NCI-H128 (cell line): ENCODE measurements around the gene CARS2.

Source experiments
- DNase-seq: peaks from one replicate; lab custom pipeline; 2025; ENCODE audit not compliant: unreplicated experiment; lab: John Stamatoyannopoulos, UW

CARS2 gene

GRCh38 chr13:110653271-110653670, 52.6 kb downstream of the CARS2 start:
- no peak for DNase-seq

- no peak for DNase-seq
These were observed 53.2 kb downstream of the CARS2 start for GRCh38 chr13:110652764-110653163.

GRCh38 chr13:110652231-110652730, 53.6 kb downstream of the CARS2 start:
- no peak for DNase-seq

GRCh38 chr13:110651726-110652230, 54.1 kb downstream of the CARS2 start:
- DNase-seq, result no peak

GRCh38 chr13:110651271-110651670, 54.6 kb downstream of the CARS2 start:
- DNase-seq, result no peak

- DNase-seq, result no peak
These were observed 55.5 kb downstream of the CARS2 start for GRCh38 chr13:110650436-110650835.

- no peak for DNase-seq
These were observed 56.4 kb downstream of the CARS2 start for GRCh38 chr13:110649551-110649950.

GRCh38 chr13:110648848-110649421, 57.0 kb downstream of the CARS2 start:
- DNase-seq, result no peak

GRCh38 chr13:110648146-110648819, 57.6 kb downstream of the CARS2 start:
- DNase-seq, result no peak

GRCh38 chr13:110647365-110647737, 58.6 kb downstream of the CARS2 start:
- no peak for DNase-seq

GRCh38 chr13:110646442-110647364, 59.2 kb downstream of the CARS2 start:
- DNase-seq, result no peak

- DNase-seq, result no peak
These were observed 60.2 kb downstream of the CARS2 start for GRCh38 chr13:110645750-110646149.

- peak; percentile 34 for DNase-seq
These were observed 60.9 kb downstream of the CARS2 start for GRCh38 chr13:110644892-110645521.

- DNase-seq, result no peak
These were observed 62.0 kb downstream of the CARS2 start for GRCh38 chr13:110643768-110644421.

GRCh38 chr13:110643324-110643723, 62.6 kb downstream of the CARS2 start:
- no peak for DNase-seq

- DNase-seq, result no peak
These were observed 63.5 kb downstream of the CARS2 start for GRCh38 chr13:110642291-110642981.

- DNase-seq, result no peak
These were observed 64.6 kb downstream of the CARS2 start for GRCh38 chr13:110641055-110642015.

GRCh38 chr13:110640591-110641029, 65.3 kb downstream of the CARS2 start:
- DNase-seq, result no peak

GRCh38 chr13:110639935-110640334, 66.0 kb downstream of the CARS2 start:
- no peak for DNase-seq
